ENCODE data around the gene DNAH2. TPM values are rescaled to one million over a fixed set of nuclear protein-coding genes. Genes with fewer than 3 reads are reported as not detected.
"Not testable (repeated sequence)": the region's sequence is repeated elsewhere in the genome, so short reads cannot be mapped to it uniquely, and the experiment has no call there.

Gene DNAH2
- total RNA-seq, 1 donor from 2014 or later, result not detected

DNA sequence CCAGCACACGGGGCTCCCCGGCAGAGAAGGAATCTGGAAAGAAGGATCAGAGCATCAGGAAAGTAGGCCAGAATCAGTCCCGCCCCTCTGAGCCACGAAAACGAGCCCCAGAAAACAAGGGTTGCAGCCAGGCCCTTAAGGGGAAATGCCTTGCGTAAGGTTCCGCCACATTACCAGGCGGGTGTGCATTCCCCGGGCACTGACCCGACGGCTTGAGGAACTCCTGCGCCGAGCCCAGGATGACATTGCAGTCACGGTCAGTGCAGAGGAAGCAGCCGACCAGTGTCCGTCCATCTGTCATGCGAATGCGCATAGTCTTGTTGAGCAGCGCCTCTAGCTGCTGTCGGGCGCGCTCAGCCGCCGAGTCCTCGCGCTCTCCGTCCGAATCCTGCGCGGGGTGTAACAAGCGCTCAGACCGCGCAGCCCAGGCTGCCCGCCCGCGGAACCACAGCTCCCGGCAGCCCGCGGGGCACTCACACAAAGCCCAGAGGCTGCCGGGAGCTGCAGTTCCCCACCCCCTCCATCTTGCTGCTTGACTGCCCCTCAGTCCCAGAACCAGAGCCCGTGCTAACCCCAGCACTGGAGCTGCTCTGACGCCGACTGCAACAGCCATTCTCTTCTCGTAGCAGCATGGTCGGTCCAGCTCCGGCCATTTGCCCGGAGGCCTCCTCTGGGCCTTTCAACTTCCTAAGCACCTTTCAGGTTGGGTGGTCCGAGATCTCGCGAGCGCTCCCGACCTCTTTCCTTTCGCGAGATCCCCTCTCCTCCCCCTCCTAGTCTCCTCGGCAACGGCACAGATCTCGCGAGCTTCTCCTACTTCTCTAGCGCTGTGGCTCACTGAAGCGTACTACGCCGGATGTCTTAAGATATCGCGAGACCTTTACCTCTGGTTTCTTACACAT, 139.5 kb downstream of the DNAH2 start, which contains the start of gene NAA38:
NAA38 (minus strand) TSS at position 749 of the 902 bp plus-strand sequence; CDS start at position 653, 96 bp downstream.
- H3K9me3 Mint-ChIP-seq, result no peaks in the 10 kb centered on the region
- peaks cover 53% of the 10 kb centered on the region for H3K36me3 Mint-ChIP-seq (ENCODE audit: low read depth)
- peak; percentile 98 for DNase-seq
- H3K27me3 Mint-ChIP-seq, result no peaks in the 10 kb centered on the region
- intact Hi-C loops (cut with micrococcal nuclease), result loop anchor here (1.0 to 10.0 kb wide), 7 partner anchors 15 to 200 kb away; partner anchors contain the start of gene CNTROB
- peaks cover 16% of the 10 kb centered on the region for H3K4me1 Mint-ChIP-seq
- H3K27ac Mint-ChIP-seq, result no peak within 1 kb of the TSS
- H3K4me3 Mint-ChIP-seq, result no peak within 1 kb of the TSS

DNA sequence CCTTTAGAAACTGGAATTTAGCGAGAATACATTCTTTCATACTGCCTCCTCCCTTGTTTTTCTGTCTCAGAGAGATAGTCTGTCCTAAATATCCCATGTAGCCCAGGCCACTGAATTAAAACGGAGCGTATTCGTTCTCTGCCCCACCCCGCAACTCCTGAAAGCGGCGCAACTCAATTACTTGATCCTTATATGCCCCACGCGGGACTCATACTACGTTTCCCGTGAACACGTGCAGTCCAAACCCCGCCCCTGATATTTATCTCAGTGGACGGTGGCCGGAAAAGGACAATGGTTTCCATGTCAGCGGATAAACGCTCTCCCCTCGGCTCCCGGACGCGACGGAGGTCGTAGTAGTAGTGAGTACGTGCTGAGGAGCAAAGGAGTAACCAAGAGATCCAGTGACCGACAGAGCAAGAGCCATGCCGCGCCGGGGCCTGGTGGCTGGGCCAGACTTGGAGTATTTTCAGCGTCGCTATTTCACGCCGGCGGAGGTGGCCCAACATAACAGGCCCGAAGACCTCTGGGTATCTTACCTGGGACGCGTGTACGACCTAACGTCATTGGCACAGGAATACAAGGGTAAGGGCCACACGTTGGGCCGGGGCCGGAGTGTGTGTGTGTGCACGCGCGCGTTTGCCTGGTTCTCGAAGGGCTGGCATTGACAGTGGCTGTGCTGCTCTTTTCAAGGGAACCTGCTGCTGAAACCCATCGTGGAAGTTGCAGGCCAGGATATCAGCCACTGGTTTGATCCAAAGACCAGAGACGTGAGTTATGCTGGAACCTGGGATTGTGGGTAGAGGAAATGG, 140.4 kb downstream of the DNAH2 start, which contains the start of gene CYB5D1:
CYB5D1 (plus strand) TSS at position 291 of the 809 bp plus-strand sequence; CDS start at position 423, 132 bp downstream.
- peaks cover 18% of the 10 kb centered on the region for H3K4me1 Mint-ChIP-seq
- no peak within 1 kb of the TSS for H3K27ac Mint-ChIP-seq
- peak; percentile 97 for DNase-seq
- no peaks in the 10 kb centered on the region for H3K27me3 Mint-ChIP-seq
- H3K9me3 Mint-ChIP-seq, result no peaks in the 10 kb centered on the region
- peaks cover 48% of the 10 kb centered on the region for H3K36me3 Mint-ChIP-seq (ENCODE audit: low read depth)
- intact Hi-C loops (cut with micrococcal nuclease), result loop anchor here (1.0 to 10.0 kb wide), 7 partner anchors 16 to 199 kb away; partner anchors contain the start of gene CNTROB
- H3K4me3 Mint-ChIP-seq, result no peak within 1 kb of the TSS

DNA sequence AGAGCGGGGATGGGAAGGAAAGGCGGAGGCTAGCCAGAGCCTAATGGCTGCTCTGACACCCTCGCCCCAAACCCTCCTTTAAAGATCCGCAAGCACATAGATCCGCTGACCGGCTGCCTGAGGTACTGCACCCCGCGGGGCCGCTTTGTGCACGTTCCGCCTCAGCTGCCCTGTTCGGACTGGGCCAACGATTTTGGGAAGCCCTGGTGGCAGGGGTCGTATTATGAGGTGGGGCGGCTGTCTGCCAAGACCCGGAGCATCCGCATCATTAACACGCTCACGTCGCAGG, 140.9 kb downstream of the DNAH2 start:
- Mint-ChIP-seq H3K9me3 (no peaks in the 10 kb centered on the region), H3K27ac (no peak overlapping the region), H3K27me3 (no peaks in the 10 kb centered on the region), H3K36me3 (ENCODE audit: low read depth) (peaks cover 46% of the 10 kb centered on the region), H3K4me1 (peaks cover 18% of the 10 kb centered on the region), H3K4me3 (no peak overlapping the region)
- peak; percentile 72 for DNase-seq
- intact Hi-C loops (cut with micrococcal nuclease), result loop anchor here (10.0 kb wide), 1 partner anchor 114 kb away; no protein-coding TSS in a partner anchor

DNA sequence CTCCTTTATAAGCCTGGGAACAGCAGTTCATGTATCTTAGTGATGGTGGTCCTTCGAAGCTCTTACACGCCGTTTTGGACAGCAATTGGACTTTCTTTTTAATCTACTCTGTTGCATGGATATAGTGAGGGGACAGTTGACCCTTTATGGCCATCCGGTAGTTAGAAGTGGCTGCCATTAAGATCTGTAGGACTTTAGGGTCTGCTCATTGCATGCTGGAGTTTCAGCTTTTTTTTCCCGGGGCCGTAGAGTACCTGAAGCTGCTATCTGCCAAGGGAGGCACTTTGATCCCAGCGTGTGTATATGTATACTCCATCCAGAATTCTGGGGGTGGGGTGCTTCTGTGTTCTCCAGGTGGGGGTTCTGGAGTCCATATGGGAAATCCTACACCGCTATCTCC, 141.5 kb downstream of the DNAH2 start:
- Mint-ChIP-seq H3K36me3 (ENCODE audit: low read depth) (peaks cover 45% of the 10 kb centered on the region), H3K27me3 (no peaks in the 10 kb centered on the region), H3K4me1 (peaks cover 16% of the 10 kb centered on the region), H3K27ac (no peak overlapping the region), H3K4me3 (no peak overlapping the region), H3K9me3 (no peaks in the 10 kb centered on the region)
- intact Hi-C loops (cut with micrococcal nuclease), result loop anchor here (10.0 kb wide), 1 partner anchor 114 kb away; no protein-coding TSS in a partner anchor
- no peak for DNase-seq

DNA sequence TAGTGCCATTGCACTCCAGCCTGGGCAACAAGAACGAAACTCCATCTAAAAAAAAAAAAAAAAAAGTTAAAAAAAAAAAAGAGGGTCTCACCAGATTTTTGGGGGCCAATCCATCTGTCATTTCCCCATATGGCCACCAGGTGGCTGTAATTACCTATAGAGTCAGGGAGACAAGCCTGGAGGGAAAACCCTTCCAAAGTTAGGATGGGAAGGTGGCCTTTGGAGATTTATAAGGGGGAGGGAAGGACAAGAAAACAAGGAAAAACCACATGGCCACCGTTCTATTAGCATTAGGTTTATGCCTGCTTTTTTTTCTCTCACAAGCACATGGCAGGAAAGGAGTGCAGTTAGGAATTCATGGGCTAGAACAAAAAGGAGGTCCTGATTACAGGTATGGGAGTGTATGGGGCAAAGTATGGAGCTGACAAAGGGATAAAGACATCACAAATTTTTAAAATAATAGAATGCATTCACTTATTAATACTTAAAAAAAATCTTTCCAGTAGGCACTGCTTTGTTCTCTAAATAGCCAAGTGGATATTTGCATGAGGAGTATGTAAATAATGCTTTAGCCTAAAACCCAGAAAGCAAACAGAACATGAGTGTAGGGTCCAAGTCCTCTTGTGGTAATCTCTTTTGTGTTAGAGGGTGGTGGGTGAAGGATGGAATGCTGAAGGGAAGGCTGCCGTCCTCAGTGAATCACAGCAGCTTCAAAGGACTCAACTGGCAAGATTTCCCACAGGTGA, 145.3 kb downstream of the DNAH2 start:
- Mint-ChIP-seq H3K27ac (peak overlapping the region; percentile 8), H3K9me3 (no peaks in the 10 kb centered on the region), H3K27me3 (no peaks in the 10 kb centered on the region), H3K36me3 (ENCODE audit: low read depth) (peaks cover 52% of the 10 kb centered on the region), H3K4me3 (no peak overlapping the region), H3K4me1 (peaks cover 26% of the 10 kb centered on the region)
- peak; percentile 85 for DNase-seq
- intact Hi-C loops (cut with micrococcal nuclease), result loop anchor here (2.0 kb wide), 1 partner anchor 126 kb away; no protein-coding TSS in a partner anchor

DNA sequence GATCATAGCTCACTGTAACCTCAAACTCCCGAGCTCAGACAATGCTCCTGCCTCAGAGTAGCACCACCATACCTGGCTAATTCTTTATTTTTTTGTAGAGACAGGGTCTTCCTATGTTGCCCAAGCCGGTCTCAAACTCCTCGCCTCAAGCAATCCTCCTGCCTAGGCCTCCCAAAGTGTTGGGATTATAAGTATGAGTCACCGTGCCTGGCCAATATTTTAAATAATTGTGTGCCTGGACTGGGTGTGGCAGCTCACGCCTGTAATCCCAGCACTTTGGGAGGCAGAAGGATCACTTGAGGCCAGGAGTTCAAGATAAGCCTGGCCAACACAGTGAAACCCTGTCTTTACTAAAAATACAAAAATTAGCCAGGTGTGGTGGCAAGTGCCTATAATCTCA, 146.8 kb downstream of the DNAH2 start:
- Mint-ChIP-seq H3K4me1 (peaks cover 31% of the 10 kb centered on the region), H3K36me3 (ENCODE audit: low read depth) (peaks cover 47% of the 10 kb centered on the region)
- H3K4me3 Mint-ChIP-seq; H3K27me3 Mint-ChIP-seq; H3K9me3 Mint-ChIP-seq; DNase-seq; H3K27ac Mint-ChIP-seq; intact Hi-C loops (cut with micrococcal nuclease): not testable (repeated sequence)

DNA sequence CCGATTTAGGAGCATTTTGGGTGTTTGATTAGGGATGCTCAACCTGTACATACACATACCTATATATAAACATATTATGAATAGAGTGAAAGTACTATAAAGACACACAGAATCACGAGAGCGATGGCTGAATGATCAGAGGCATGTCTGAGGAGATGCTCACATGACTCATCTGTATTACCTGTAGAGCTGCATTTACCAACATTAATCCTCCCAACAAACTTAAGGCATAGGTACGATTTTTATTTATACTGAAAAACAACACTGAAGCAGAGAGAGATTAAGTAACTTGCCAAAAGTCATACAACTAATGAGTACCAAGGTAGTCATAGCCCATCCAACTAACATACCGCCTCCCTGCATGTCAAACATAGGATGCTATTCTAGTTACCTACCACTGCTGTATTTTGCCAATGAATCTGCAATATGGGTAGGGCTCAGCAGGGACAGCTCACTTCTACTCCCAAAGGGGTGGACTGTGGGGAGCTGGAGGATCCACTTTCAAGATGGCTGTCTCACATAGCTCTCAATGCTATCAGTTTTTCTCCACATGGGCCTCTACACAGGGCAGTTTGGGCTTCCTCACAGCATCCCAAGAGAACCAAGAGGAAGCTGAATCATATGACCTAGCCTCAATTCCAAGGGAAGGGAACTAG, 147.6 kb downstream of the DNAH2 start:
- H3K9me3 Mint-ChIP-seq, result no peaks in the 10 kb centered on the region
- no peak overlapping the region for H3K4me3 Mint-ChIP-seq
- H3K27ac Mint-ChIP-seq, result no peak overlapping the region
- intact Hi-C loops (cut with micrococcal nuclease), result no loop called here
- H3K36me3 Mint-ChIP-seq (ENCODE audit: low read depth), result peaks cover 42% of the 10 kb centered on the region
- no peaks in the 10 kb centered on the region for H3K27me3 Mint-ChIP-seq
- peaks cover 26% of the 10 kb centered on the region for H3K4me1 Mint-ChIP-seq
- DNase-seq, result no peak

DNA sequence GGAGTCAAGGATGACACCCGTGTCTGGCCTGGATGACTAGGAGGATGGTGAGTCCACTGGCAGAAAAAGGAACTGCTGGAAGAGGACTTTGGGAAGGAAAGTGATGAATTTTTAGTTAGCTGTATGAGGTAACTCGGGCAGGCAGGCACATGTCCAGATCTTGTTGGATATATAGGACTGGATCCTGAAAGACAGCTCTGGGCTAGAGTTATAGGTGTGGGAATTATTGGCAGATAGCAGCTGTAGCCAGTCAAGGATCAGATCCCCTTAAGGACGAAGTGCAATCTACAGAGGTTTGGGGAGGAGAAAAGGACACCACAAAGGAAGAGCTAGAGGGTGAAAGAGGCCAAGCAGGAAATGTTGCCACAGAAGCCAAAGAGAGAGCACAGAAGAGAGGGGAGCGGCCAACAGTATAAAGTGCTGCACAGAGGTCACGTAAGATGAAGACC, 150.4 kb downstream of the DNAH2 start:
- Mint-ChIP-seq H3K4me1 (peaks cover 22% of the 10 kb centered on the region), H3K27me3 (no peaks in the 10 kb centered on the region), H3K27ac (peak overlapping the region; percentile 58), H3K9me3 (no peaks in the 10 kb centered on the region), H3K4me3 (peak overlapping the region; percentile 51), H3K36me3 (ENCODE audit: low read depth) (peaks cover 30% of the 10 kb centered on the region)
- DNase-seq, result peak; percentile 75
- intact Hi-C loops (cut with micrococcal nuclease), result no loop called here

DNA sequence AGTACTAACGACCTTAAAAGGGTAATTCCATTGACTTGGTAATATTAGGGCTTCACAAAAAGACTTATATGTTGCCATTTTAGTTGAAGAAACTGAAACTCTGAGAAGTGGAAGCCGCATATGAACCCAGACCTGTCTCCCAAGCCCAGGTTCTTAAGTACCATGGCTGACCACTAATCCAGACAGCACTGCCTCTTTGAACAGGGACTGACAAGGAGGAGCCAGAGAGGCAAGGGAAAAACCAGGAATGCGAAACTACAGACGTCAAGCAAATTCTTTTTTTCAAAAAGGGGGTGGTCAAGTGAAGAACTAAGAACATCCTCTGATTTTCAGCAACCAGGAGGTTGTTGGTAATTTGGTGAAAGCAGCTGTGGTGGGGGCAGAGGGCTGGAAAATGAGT, 155.5 kb downstream of the DNAH2 start:
- Mint-ChIP-seq H3K4me1 (peaks cover 13% of the 10 kb centered on the region), H3K9me3 (no peaks in the 10 kb centered on the region), H3K36me3 (ENCODE audit: low read depth) (peaks cover 19% of the 10 kb centered on the region), H3K27ac (no peak overlapping the region), H3K27me3 (no peaks in the 10 kb centered on the region), H3K4me3 (no peak overlapping the region)
- intact Hi-C loops (cut with micrococcal nuclease), result no loop called here
- DNase-seq, result no peak

DNA sequence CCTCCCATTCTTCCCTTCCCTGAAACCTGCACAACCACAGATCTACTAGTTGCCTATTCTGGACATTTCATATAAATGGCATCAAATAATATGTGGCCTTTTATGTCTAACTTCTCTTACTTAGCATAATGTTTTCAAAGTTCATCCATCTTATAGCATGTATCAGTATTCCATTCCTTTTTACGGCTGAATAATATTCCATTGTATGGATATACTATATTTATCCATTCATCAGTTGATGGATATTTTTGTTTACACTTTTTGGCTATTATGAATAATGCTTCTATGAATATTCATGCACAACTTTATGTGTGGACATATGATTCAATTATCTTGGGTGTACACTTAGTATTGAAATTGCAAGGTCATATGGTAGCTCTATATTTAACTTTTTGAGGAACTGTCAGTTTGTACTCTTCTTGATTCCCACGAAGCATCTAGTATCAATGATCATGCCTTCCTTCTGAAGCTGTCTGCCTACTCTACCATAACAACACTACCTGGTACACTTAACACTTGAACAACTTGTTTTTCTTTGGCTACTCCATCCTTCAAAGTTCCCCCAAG, 158.3 kb downstream of the DNAH2 start:
- no peak overlapping the region for H3K4me3 Mint-ChIP-seq

DNA sequence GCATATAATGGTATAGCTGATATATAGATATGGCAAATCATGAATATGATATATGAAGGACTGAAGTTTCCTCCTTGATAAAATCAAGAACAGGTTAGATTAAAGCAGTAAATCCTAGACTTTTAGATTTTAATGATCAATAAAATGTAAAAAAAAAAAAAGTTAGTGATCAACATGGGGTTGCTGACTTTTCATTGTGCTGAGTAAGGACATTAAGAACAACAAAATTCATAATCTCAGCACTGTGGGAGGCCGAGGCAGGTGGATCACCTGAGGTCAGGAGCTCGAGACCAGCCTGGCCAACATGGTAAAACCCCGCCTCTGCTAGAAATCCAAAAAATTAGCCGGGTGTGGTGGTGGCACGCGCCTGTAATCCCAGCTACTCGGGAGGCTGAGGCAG, 160.7 kb downstream of the DNAH2 start:
- no peaks in the 10 kb centered on the region for H3K27me3 Mint-ChIP-seq
- no peak overlapping the region for H3K4me3 Mint-ChIP-seq
- no peak for DNase-seq
- peaks cover 15% of the 10 kb centered on the region for H3K36me3 Mint-ChIP-seq (ENCODE audit: low read depth)
- H3K9me3 Mint-ChIP-seq, result no peaks in the 10 kb centered on the region
- peaks cover 5% of the 10 kb centered on the region for H3K4me1 Mint-ChIP-seq
- H3K27ac Mint-ChIP-seq, result no peak overlapping the region
- intact Hi-C loops (cut with micrococcal nuclease), result no loop called here

More for the DNA sequence above, 158.3 kb downstream of the DNAH2 start:
- DNase-seq, result no peak
- no peaks in the 10 kb centered on the region for H3K27me3 Mint-ChIP-seq
- no peaks in the 10 kb centered on the region for H3K9me3 Mint-ChIP-seq
- peaks cover 5% of the 10 kb centered on the region for H3K4me1 Mint-ChIP-seq
- intact Hi-C loops (cut with micrococcal nuclease), result no loop called here
- H3K36me3 Mint-ChIP-seq (ENCODE audit: low read depth), result peaks cover 19% of the 10 kb centered on the region
- no peak overlapping the region for H3K27ac Mint-ChIP-seq

DNA sequence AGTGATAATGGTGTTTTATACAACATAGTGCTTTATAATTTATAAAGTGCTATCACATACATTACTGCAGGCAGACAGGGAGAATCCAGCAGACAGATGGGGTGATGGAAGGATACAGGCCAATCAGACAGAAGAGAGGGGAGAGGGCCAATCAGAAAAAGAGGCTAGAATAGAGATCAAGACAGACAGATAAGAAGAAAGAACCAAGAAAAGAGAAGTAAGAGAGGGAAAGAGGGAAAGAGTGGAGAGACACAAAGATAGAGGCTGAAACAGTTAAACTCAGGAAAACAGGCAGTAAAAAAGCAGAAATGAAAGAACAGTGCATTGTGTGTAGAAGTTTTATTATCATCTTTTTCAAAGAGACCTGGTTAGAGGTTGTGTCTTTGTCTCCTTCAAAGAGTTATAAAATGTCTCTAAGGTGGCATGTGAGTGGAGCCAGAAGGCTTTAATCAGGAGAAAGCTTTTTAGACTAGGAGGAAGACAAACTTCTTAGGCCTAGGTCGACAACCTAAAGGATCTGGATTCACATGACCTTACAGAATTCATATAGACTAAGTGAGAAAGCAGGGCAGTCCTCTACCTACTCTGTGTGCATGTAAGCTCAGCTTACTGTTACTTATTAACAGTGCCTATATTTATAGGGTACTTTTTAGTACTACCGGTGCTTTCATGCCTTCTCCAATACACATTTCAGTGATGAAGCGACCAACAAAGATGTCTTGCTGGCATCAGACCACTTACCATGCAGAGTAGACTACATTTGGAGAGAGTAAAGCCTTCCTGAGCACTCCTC, 162.7 kb downstream of the DNAH2 start:
- Mint-ChIP-seq H3K9me3 (no peaks in the 10 kb centered on the region), H3K27ac (no peak overlapping the region), H3K36me3 (ENCODE audit: low read depth) (peaks cover 8% of the 10 kb centered on the region), H3K4me3 (no peak overlapping the region), H3K4me1 (peaks cover 4% of the 10 kb centered on the region), H3K27me3 (no peaks in the 10 kb centered on the region)
- no peak for DNase-seq
- intact Hi-C loops (cut with micrococcal nuclease), result no loop called here
